CD4-positive, alpha-beta T cell (primary cell): ENCODE results near the gene ZBTB24. TPM values are rescaled to one million over a fixed set of nuclear protein-coding genes. Genes with fewer than 3 reads are reported as not detected.
A peak's percentile ranks its signal among the peaks of the same experiment; 100 is the strongest.

Experiments
- ATAC-seq: fragments of 200-7000 bp; cut with Tn5 transposase; one replicate; pipeline ENCODE4 v1.10.0; 2022; ENCODE audit warnings: mild to moderate bottlenecking; ENCODE audit not compliant: poor library complexity
- CTCF ChIA-PET: fragments of 350-600 bp; sonication (Branson Sonifier 250); formaldehyde crosslinking; loops from one replicate; lab custom pipeline; 2021; ENCODE audit warnings: antibody characterized with exemption, inconsistent platforms; lab: Charles Lee
- POLR2A ChIA-PET: fragments of 350-600 bp; sonication (Branson Sonifier 250); formaldehyde crosslinking; loops from one replicate; lab custom pipeline; 2021; ENCODE audit warnings: antibody characterized with exemption, inconsistent platforms; lab: Charles Lee
- DNase-seq, 14 experiments: peaks; one replicate each; pipeline ENCODE4 v3.0.0-alpha.2; 2013 to 2020; ENCODE audit warnings: mixed read lengths in 2 of 14
- H3K27ac ChIP-seq, 2 donors: one replicate each; pipeline versions ENCODE4 v1.5.1 to v1.7.0; 2013; ENCODE audit warnings: low read length in 2 of 2, low read depth in 1 of 2, mild to moderate bottlenecking in 1 of 2
- H3K27me3 ChIP-seq, 2 experiments: 1 replicate in 1 of 2; 2 replicates in 1 of 2; pipeline versions ENCODE4 v1.6.1 to v1.7.0; 2013; ENCODE audit warnings: low read length in 2 of 2, control low read depth in 1 of 2, mild to moderate bottlenecking in 1 of 2, moderate library complexity in 1 of 2; ENCODE audit not compliant: insufficient read depth in 2 of 2, control insufficient read depth in 1 of 2
- H3K36me3 ChIP-seq: one replicate; pipeline ENCODE4 v1.6.1; 2013; ENCODE audit warnings: low read length, control low read depth; ENCODE audit not compliant: insufficient read depth
- H3K4me1 ChIP-seq: one replicate; pipeline ENCODE4 v1.6.1; 2013; ENCODE audit warnings: low read length, control low read depth; ENCODE audit not compliant: insufficient read depth
- H3K4me3 ChIP-seq: one replicate; pipeline ENCODE4 v1.5.1; 2013; ENCODE audit warnings: mild to moderate bottlenecking, low read length, moderate library complexity
- H3K9me3 ChIP-seq, 2 experiments: 1 replicate in 1 of 2; 2 replicates in 1 of 2; pipeline versions ENCODE4 v1.6.1 to v1.7.0; 2013; ENCODE audit warnings: low read length in 2 of 2, mild to moderate bottlenecking in 2 of 2, control low read depth in 1 of 2, moderate library complexity in 1 of 2; ENCODE audit not compliant: control insufficient read depth in 1 of 2, insufficient read depth in 1 of 2
- H3K27ac Mint-ChIP-seq: one replicate; pipeline ENCODE4 v1.8.0; 2020; ENCODE audit warnings: mixed read lengths
- H3K27me3 Mint-ChIP-seq: one replicate; pipeline ENCODE4 v1.8.0; 2021; ENCODE audit warnings: mixed read lengths
- H3K36me3 Mint-ChIP-seq: one replicate; pipeline ENCODE4 v1.8.0; 2021; ENCODE audit warnings: low read depth, mixed read lengths
- H3K4me1 Mint-ChIP-seq: one replicate; pipeline ENCODE4 v1.8.0; 2021; ENCODE audit warnings: low read depth, mixed read lengths
- H3K4me3 Mint-ChIP-seq: one replicate; pipeline ENCODE4 v1.8.0; 2020; ENCODE audit warnings: mild to moderate bottlenecking, mixed read lengths
- H3K9me3 Mint-ChIP-seq: one replicate; pipeline ENCODE4 v1.8.0; 2020; ENCODE audit warnings: mixed read lengths
- intact Hi-C, 2 experiments: fragments of 100-400 bp; cut with DNase I in 1 of 2; cut with micrococcal nuclease in 1 of 2; formaldehyde crosslinking; loops; one replicate each; pipeline versions ENCODE4 v1.15.1 to v1.9.0; 2023 to 2025; cut with DNase I, micrococcal nuclease
- total RNA-seq, 174 experiments: library from RNA in 2 of 174; stranded (reverse) in 2 of 174; gene quantifications; one replicate each; pipeline ENCODE4 v1.2.3 and lab custom pipeline; 2021 to 2026
- TF ChIP-seq, protein P1 (sequence below): fragments of 200-600 bp; IDR thresholded peaks from one replicate; pipeline ENCODE4 v1.8.0; 2022; ENCODE audit warnings: antibody characterized with exemption, mild to moderate bottlenecking

ZBTB24 gene
- total RNA-seq, 2 experiments from 2014 or later: 10.4 to 10.5 TPM

- Histone ChIP-seq H3K27ac (no peak overlapping the region), H3K27me3 (no peaks in the 10 kb centered on the region), H3K9me3 (no peaks in the 10 kb centered on the region), H3K4me3 (no peak overlapping the region), H3K36me3 (peaks cover 61% of the 10 kb centered on the region), H3K4me1 (peaks cover 57% of the 10 kb centered on the region)
- H3K27me3 Mint-ChIP-seq: no peaks in the 10 kb centered on the region
- DNase-seq: peak in 1 of 14 experiments; percentile 15
- H3K9me3 Mint-ChIP-seq: no peaks in the 10 kb centered on the region
- ChIA-PET CTCF (no interaction called here), POLR2A (interaction anchor here (8.2 kb wide), 1 partner anchor 9 kb away, joined by 137 read pairs; the partner anchor contains the start of gene MICAL1)
- peaks cover 51% of the 10 kb centered on the region for H3K4me1 Mint-ChIP-seq
- H3K4me3 Mint-ChIP-seq: no peak overlapping the region
- ATAC-seq: no peak
- peaks cover 74% of the 10 kb centered on the region for H3K36me3 Mint-ChIP-seq
- intact Hi-C loops: no loop called here
- H3K27ac Mint-ChIP-seq: peak overlapping the region; percentile 62
- TF ChIP-seq, protein P1, sequence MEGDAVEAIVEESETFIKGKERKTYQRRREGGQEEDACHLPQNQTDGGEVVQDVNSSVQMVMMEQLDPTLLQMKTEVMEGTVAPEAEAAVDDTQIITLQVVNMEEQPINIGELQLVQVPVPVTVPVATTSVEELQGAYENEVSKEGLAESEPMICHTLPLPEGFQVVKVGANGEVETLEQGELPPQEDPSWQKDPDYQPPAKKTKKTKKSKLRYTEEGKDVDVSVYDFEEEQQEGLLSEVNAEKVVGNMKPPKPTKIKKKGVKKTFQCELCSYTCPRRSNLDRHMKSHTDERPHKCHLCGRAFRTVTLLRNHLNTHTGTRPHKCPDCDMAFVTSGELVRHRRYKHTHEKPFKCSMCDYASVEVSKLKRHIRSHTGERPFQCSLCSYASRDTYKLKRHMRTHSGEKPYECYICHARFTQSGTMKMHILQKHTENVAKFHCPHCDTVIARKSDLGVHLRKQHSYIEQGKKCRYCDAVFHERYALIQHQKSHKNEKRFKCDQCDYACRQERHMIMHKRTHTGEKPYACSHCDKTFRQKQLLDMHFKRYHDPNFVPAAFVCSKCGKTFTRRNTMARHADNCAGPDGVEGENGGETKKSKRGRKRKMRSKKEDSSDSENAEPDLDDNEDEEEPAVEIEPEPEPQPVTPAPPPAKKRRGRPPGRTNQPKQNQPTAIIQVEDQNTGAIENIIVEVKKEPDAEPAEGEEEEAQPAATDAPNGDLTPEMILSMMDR: no peak
Measured at GRCh38 chr6:109447087-109447486, 35.9 kb downstream of the ZBTB24 start.

DNA sequence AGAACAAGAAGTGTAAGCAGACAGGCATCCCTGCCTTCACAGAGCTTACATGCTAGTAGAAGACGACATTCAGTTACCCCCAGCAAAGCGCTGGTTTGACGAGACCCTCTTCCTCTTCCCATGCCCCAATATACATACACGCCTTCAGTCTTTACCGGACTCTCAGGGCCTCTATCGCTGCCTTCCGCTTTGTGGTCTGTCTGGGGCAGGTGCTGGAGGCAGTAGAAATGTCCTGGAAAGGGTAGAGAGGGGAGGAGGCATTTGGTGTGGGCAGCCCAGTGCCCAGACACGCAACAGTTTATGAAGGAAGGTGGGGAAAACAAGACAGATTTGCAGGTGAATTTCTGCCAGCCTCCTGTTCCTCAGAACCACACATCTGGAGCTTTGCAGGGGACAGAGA lies 36.5 kb downstream of the ZBTB24 start:
- Mint-ChIP-seq H3K27me3 (no peaks in the 10 kb centered on the region), H3K9me3 (no peaks in the 10 kb centered on the region), H3K36me3 (peaks cover 74% of the 10 kb centered on the region), H3K4me1 (peaks cover 51% of the 10 kb centered on the region), H3K27ac (peak overlapping the region; percentile 62), H3K4me3 (no peak overlapping the region)
- TF ChIP-seq, protein P1: no peak
- Histone ChIP-seq H3K27ac (peak overlapping the region in 1 of 2 donors; percentile 5), H3K27me3 (no peaks in the 10 kb centered on the region), H3K4me3 (no peak overlapping the region), H3K36me3 (peaks cover 56% of the 10 kb centered on the region), H3K4me1 (peaks cover 58% of the 10 kb centered on the region), H3K9me3 (no peaks in the 10 kb centered on the region)
- intact Hi-C loops: no loop called here
- ChIA-PET CTCF (interaction anchor here (1.0 kb wide), 1 partner anchor 10 kb away, joined by 4 read pairs; no protein-coding TSS in a partner anchor), POLR2A (interaction anchor here (8.2 kb wide), 1 partner anchor 10 kb away, joined by 137 read pairs; the partner anchor contains the start of gene MICAL1)
- no peak for ATAC-seq
- no peak for DNase-seq

DNA sequence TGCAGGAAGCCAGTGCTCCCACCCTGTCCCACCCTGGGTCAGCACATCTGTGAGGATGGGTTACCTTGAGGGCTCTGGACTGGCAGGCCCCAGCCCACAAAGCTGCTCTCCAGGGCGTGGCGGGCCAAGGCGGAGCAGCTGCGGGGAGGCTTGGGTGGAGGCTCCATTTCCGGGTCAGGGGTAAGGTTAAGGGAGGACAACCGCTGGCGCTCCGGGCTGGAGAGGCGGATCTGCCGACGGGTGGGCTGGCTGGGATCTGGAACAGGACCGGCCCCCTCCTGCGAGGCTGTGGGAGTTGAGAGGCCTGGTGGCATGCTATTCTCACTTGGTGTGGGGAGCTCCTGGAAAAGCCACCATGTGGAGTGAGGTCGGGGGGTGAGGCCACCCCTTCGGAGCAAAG lies 36.9 kb downstream of the ZBTB24 start:
- Mint-ChIP-seq H3K9me3 (no peaks in the 10 kb centered on the region), H3K4me1 (peaks cover 56% of the 10 kb centered on the region), H3K36me3 (peaks cover 77% of the 10 kb centered on the region), H3K27ac (peak overlapping the region; percentile 62), H3K4me3 (no peak overlapping the region), H3K27me3 (no peaks in the 10 kb centered on the region)
- intact Hi-C loops: no loop called here
- ChIA-PET CTCF (interaction anchor here (1.0 kb wide), 1 partner anchor 10 kb away, joined by 4 read pairs; no protein-coding TSS in a partner anchor), POLR2A (interaction anchor here (8.2 kb wide), 1 partner anchor 10 kb away, joined by 137 read pairs; the partner anchor contains the start of gene MICAL1)
- Histone ChIP-seq H3K36me3 (peaks cover 54% of the 10 kb centered on the region), H3K27ac (peak overlapping the region in 1 of 2 donors; percentile 5), H3K9me3 (no peaks in the 10 kb centered on the region), H3K4me1 (peaks cover 59% of the 10 kb centered on the region), H3K4me3 (no peak overlapping the region), H3K27me3 (no peaks in the 10 kb centered on the region)
- TF ChIP-seq, protein P1: no peak
- no peak for ATAC-seq
- peak in 1 of 14 experiments; percentile 17 for DNase-seq
